ENCODE results near the gene EHMT1.

DNA sequence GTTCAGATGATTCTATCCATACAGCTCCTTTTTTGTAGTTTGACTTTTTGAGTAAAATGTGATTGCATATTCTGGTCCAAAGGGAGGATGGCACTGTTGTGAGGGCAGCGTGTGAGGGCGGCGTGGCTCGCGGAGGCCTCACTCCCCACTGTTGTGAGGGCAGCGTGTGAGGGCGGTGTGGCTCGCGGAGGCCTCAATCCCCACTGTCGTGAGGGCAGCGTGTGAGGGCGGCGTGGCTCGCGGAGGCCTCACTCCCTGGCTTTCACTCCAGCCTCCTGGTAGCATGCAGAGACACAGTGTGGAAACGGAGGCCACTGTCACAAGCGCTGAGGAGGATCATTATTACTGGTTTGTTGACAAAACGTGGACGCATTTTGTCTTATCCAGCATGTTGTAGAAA lies 79.0 kb downstream of the EHMT1 start:
- TF ChIP-seq TAF1 (IDR thresholded peaks at IDR 0.05; ENCODE audit: borderline replicate concordance, insufficient read depth, low read length) (no peak), POLR2AphosphoS5 (IDR thresholded peaks at IDR 0.05; ENCODE audit: low read depth, low read length) (no peak)
- TF ChIP-seq, protein P1, sequence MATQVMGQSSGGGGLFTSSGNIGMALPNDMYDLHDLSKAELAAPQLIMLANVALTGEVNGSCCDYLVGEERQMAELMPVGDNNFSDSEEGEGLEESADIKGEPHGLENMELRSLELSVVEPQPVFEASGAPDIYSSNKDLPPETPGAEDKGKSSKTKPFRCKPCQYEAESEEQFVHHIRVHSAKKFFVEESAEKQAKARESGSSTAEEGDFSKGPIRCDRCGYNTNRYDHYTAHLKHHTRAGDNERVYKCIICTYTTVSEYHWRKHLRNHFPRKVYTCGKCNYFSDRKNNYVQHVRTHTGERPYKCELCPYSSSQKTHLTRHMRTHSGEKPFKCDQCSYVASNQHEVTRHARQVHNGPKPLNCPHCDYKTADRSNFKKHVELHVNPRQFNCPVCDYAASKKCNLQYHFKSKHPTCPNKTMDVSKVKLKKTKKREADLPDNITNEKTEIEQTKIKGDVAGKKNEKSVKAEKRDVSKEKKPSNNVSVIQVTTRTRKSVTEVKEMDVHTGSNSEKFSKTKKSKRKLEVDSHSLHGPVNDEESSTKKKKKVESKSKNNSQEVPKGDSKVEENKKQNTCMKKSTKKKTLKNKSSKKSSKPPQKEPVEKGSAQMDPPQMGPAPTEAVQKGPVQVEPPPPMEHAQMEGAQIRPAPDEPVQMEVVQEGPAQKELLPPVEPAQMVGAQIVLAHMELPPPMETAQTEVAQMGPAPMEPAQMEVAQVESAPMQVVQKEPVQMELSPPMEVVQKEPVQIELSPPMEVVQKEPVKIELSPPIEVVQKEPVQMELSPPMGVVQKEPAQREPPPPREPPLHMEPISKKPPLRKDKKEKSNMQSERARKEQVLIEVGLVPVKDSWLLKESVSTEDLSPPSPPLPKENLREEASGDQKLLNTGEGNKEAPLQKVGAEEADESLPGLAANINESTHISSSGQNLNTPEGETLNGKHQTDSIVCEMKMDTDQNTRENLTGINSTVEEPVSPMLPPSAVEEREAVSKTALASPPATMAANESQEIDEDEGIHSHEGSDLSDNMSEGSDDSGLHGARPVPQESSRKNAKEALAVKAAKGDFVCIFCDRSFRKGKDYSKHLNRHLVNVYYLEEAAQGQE (IDR thresholded peaks at IDR 0.05; ENCODE audit: insufficient read depth in 1 of 2, low read depth in 2 of 2, low read length in 2 of 2): no peak
